Fibroblast of skin of left biceps (primary cell): ENCODE results near the gene OR1A1.
"Not testable (repeated sequence)": the region's sequence is repeated elsewhere in the genome, so short reads cannot be mapped to it uniquely, and the experiment has no call there.

Experiments
- DNase-seq, 2 experiments: peaks; one replicate each; pipeline ENCODE4 v3.0.0-alpha.2; 2013; ENCODE audit warnings: low read depth in 2 of 2

The OR1A1 gene, protein sequence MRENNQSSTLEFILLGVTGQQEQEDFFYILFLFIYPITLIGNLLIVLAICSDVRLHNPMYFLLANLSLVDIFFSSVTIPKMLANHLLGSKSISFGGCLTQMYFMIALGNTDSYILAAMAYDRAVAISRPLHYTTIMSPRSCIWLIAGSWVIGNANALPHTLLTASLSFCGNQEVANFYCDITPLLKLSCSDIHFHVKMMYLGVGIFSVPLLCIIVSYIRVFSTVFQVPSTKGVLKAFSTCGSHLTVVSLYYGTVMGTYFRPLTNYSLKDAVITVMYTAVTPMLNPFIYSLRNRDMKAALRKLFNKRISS

DNA sequence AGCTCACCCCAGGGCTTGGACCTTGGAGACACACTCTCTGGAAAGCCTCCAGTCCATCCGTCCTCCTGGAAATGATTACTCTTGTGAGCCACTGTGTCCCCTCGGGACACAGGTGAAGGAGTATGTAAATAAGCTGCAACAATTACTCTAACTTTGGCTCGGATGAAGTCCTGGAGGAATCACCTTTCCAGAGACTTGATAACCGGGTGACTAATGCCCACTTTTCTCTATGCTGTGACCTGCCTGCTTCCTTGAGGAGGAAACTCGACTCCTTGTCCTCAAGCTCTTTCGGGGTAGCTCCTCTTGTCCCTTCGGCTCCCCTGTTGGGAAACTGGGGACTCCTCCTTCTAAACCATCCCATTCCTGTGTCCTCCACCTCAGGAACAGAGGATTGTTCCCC is at the start of gene OR1A1:
TSS of gene OR1A1 (plus strand) at position 301 of the 400 bp plus-strand sequence. CDS start 7,954 bp downstream, outside the sequence.
- DNase-seq: no peak

DNA sequence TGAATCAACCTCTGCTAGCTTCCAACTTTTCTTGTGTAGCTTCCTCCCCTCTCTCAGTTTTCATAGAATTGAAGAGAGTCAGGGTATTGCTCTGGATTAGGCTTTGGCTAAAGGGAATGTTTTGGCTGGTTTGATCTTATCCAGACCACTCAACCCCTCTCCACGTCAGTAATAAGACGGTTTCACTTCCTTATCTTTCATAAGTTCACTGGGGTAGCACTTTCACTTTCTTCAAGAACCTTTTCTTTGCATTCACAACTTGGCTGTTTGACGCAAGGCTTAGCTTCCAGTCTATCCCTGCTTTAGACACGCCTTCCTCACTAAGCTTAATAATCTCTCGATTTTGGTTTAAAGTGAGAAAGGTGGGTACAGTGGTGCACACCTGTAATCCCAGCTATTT is 39.9 kb upstream of the OR1A1 start:
- no peak for DNase-seq

DNA sequence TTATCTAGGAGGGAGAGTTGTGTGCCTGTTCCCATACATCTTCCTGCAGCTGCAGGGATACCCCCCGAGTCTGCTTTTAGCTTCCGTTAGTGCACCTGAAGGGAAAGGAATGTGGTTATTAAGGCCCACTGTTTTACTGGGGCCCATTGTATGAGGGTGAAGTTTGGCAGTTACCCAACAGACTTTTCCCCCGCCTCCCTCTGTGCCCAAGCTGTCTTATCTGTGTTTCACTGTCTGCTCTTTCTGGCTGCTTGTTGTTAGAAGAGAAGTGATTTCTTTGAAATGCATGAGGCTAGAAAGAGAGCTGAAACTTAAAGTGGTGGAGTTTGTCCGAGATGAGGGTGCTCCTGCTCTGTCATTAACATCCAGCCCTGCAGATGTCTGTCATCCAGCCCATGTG is 17.5 kb upstream of the OR1A1 start:
- no peak for DNase-seq

DNA sequence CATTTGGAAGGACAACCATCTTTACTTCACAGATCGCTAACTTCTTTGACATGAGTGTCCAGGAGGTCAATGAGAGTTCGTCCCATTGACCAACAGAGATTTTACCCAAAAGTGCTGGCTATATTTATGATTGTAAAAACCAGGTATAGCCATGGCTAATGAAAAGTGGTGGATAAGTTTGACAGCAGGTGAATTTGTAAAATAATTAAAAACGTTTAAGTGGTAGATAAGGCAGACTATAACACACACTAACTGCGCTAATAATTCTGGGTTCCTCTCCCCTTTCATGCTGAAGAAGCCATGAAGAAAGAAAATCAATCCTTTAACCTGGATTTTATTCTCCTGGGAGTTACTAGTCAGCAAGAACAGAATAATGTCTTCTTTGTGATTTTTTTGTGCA is 10.2 kb upstream of the OR1A1 start, which contains the start of gene OR1A2:
TSS of gene OR1A2 (plus strand) at position 301 of the 400 bp plus-strand sequence. CDS start at position 301, 0 bp downstream.
- no peak for DNase-seq

DNA sequence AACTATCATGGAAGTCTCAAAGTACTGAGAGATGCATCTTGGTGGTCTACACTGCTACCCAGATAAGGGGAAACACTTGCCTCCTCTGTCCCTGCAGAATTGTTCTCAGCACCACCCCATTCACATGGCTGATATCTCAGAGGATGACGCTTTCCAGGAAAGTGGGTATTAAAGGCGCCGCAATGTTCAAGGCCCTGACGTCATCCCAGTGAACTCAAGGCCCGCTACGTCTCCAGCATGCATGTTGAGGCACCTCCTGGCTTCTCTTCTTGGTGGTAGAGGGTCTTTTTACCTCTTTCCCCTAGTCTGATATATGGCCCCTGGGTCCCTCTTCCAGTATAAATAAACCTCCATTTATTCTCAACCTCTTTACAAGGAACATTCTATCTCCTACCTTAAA is 1.0 kb downstream of the OR1A1 start:
- no peak for DNase-seq

DNA sequence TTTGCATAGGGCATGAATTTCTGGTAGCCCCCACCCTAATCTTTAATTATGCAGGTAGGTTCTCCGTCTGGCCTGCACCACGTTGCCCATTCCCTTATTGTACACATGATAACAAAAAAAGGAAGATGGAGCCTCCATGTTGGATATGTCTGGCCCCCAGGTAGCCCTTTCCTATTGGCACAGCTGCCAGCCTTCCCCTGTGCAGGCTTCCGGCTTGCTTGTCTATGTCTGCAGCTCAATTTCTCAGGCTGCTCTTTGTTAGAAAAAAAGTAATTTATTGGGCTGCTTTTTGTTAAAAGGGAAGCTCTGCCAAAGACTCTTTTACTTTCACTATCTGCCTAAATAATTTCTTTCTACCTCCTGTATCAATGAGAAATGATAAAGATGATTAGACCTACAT is 5.5 kb downstream of the OR1A1 start:
- no peak for DNase-seq

DNA sequence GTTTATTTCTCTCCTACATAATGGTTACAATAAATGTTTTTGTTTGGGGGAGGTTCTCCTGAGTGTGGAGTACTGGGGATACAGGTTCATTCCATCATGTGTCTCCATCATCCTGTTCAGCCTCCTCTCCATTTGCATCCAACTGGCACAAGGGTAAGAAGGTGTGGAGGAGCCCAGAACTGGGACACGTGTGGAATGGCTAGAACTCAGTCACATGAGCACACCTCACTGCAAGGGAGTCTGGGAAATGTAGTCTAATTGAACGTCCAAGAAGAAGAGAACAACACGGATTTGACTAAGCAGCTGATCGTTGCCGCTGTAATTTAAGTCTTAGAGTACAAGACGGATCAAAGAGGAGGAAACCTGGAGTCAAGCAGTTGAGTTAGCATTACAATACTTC is 6.1 kb downstream of the OR1A1 start:
- DNase-seq: no peak

DNA sequence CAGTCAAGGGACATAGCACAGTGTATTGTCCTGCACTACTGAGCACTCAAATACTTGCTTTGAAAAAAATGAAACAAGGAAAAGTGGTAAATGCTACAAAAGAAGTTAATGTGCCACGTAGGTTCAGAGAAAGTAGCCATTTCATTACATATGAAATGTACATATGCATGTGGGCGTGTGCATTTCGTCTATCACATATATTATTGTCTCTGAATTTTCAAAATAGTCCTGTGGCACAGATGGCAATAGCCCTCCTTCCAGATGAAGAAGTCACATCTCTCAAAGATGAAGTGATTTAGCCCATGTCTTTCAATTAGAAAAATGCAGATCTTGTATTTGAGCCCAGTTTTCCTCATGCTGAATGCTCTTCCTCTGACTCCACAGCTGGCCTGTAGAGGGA is 12.5 kb downstream of the OR1A1 start:
- not testable (repeated sequence) for DNase-seq

DNA sequence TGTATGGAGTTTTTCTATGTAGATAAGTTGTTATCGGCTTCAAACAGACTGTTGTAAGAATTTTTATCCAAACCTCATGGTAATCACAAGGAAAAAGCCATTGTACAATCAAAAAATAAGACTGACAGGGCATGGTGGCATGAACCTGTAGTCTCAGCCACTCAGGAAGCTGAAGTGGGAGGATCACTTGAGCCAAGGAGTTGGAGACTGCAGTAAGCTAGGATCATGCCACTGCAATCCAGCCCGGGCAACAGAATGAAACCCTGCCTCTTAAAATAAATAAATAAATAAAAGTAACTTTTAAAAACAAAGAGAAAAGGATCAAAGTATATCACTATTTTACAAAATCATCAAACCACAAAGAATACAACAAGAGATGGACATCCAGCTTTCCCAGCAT is 14.4 kb downstream of the OR1A1 start:
- DNase-seq: no peak

DNA sequence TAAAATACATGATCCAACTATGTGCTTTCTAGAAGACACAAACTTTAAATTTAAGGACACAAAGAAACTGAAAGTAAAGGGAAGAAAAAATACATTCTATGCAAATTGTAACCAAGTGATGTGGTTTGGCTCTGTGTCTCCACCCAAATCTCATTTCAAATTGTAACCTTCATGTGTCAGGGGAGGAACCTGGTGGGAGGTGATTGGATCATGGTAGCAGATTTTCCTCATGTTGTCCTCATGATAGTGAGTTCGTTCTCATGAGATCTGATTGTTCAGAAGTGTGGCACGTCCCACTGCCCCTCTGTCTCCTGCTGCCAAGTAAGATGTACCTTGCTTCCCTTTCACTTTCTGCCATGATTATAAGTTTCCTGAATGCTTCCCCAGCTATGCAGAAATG is 15.0 kb downstream of the OR1A1 start:
- DNase-seq: no peak

DNA sequence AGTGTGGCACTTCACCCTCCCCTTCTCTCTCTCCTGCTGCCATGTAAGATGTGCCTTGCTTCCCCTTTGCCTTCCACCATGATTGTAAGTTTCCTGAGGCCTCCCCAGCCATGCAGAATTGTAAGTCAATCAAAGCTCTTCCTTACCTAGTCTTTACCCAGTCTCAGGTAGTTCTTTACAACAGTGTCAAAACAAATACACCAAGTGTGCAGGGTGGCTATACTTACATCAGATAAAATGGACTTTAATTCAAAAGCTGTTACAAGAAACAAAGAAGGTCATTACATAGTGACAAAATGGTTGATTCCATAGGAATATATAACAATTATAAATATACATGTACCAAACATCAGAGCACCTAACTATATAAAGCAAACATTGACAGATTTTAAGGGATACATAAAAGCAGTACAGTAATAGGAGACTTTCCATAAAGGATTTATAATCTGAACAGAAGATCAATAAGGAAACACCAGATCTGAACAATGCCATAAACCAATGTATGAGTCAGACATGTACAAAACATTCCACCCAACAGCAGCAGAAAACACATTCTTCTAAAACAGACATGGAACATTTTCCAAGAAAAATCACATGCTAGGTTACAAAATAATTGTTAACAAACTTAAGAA is 17.4 kb downstream of the OR1A1 start:
- DNase-seq: not testable (repeated sequence)

DNA sequence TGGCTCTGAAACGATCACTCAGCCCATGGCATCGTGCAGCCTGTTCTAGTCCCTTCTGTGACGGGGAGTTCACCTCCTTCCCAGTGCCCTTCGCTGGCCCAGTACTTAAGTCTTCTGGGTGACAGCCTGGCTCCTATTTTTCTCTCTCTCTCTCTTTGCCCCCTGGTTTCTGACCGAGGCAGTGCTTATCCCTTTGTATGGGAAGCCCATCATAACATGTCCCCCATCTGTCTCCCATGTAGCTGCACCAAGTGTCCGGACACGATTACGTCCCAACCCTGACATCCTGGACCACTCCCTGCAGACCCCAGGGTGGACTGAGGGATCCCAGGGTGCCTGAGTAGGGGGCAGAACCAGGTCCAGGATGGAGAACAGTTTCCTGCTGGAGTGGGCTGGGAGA is 24.8 kb downstream of the OR1A1 start:
- not testable (repeated sequence) for DNase-seq

DNA sequence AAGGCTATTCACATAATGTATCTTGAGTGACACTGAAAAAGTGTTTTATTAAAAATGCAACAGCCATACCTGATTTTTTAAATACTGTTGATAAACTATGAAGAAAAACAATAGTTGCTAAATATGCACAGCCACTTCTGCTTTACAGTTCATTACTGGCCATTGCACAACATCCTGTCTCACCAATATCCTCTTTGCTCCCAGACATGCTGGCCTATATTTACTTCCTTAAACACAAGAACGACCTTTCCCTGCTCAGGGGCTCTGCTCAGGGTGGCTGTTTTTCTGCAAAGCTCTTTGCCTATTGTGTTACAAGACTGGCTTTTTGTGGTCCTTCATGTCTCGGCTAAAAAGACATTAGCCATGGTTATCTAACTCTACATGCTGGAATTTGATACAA is 31.2 kb downstream of the OR1A1 start:
- not testable (repeated sequence) for DNase-seq

DNA sequence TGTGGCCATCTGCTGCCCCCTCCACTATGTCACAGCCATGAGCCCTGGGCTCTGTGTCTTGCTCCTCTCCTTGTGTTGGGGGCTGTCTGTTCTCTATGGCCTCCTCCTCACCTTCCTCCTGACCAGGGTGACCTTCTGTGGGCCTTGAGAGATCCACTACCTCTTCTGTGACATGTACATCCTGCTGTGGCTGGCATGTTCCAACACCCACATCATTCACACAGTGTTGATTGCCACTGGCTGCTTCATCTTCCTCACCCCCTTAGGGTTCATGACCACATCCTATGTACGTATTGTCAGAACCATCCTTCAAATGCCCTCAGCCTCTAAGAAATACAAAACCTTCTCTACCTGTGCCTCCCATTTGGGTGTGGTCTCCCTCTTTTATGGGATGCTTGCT is 33.6 kb downstream of the OR1A1 start:
- DNase-seq: not testable (repeated sequence)

DNA sequence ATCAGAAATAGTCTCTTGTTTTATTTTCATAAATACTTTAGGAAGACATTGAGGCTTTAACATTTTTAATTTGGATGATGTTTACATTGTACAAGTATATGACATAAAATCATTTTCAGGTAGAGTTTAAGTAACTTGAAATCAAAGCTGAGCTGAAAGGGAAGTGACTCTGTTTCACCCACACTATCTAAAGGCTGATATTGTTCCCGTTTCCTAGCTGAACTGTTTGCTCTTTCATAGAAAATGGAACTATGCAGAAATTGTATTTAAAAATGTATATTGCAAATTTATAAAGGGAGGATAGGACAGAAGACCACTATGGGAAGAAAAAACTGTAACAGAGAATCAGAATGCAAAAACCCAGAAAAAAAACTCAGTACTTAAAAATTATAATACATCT is 37.4 kb downstream of the OR1A1 start:
- not testable (repeated sequence) for DNase-seq

DNA sequence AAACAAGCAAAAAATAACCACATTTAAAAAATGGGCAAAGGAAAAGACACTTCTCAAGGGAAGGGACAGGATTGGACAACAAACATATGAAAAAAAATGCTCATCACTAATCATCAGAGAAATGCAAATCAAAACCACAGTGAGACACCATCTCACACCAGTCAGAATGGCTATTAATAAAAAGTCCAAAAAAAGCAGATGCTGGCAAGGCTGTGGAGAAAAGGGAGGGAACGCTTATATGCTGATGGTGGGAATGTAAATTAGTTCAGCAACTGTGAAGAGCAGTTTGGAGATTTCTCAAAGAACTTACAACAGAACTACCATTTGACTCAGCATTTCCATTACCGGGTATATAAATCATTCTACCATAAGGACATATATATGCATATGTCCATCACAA is 41.5 kb downstream of the OR1A1 start:
- DNase-seq: not testable (repeated sequence)

DNA sequence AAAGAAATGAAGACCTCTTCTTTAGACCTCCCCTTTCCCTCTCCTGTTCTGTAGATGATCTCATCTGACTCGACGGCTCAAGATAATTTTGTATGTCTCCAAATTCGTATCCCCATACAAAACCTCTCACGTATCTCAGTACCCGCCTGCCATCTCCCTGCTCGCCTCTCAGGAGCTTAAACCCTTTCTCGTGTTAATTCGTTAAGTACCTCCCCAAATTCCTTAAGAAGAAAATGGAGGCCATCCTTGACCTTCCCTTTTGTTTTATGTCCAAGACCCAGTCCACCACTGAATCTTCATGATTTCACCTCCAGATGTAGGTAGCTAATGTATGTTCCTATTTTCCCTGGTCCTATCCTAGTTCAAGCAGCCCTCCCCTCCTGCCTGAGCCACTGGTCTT is 49.1 kb downstream of the OR1A1 start:
- no peak for DNase-seq

DNA sequence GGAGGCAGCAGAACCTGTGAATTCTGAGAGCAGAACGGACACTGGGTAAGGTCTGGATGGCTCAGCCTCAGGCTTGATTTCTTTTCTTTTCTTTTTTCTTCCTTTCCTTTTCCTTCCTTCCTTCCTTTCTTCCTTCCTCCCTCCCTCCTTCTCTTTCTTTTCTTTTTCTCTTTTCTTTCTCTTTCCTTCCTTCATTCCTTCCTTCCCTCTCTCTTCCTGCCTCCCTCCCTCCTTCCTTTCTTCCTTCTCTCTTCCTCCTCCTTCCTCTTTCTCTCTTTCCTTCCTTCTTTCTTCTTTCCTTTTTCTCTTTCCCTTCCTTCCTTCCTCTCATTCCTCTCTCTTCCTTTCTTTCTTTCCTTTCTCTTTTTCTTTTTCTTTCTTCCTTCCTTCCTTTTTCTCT is 52.7 kb downstream of the OR1A1 start:
- DNase-seq: no peak

DNA sequence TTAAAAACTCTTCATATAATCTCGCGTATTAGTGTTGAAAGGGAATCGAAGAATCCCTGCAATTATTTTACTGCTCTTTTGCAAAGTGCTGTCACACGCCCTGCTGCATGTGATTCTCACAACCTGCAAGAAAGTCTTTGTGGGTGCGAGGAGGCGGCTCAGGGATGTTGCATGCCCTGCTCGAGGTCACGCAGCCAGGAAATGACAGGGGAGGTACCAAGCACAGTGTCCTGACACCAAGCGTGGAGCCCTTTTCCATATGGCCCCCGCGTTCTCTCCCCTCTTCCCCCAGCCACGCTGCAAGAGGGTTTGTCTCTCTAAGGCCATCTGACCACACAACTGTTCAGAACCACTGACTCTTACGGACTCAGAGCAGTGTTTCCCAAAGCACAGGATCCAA is 53.1 kb downstream of the OR1A1 start:
- DNase-seq: no peak
